Limb (tissue), 2 donors: ENCODE measurements around the gene PTBP3.
"Not testable (repeated sequence)": the region's sequence is repeated elsewhere in the genome, so short reads cannot be mapped to it uniquely, and the experiment has no call there.

ENCODE experiments used
- DNase-seq, 2 donors: peaks; one replicate each; pipeline ENCODE4 v3.0.0-alpha.2; 2016; ENCODE audit errors: extremely low spot score in 2 of 2

The PTBP3 gene

GRCh38 chr9:112212926-112213325, 120.5 kb downstream of the PTBP3 start:
- DNase-seq, result no peak

GRCh38 chr9:112207451-112207850, 126.0 kb downstream of the PTBP3 start:
- no peak for DNase-seq

- DNase-seq, result no peak
Observed at GRCh38 chr9:112203536-112203935, 129.9 kb downstream of the PTBP3 start.

DNA sequence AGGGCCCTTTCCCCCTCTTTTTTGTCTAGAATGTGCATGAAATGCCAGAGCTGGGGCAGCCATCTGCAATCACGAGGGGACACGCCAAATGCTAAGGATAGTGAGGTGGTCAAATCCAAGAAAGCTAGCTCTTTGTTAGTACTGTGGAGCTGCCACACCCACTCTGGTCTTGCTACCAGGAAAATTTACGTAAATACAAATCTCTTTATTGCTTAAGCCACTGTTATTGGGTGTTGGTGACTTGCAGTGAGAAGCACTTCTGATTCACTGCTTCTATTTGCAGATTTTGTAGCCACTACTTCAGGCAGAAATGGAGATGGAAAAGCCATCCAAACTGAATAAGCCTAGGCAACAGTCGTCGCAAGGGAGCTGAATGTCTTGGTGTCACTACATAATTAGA, 132.7 kb downstream of the PTBP3 start:
- DNase-seq, result no peak

DNA sequence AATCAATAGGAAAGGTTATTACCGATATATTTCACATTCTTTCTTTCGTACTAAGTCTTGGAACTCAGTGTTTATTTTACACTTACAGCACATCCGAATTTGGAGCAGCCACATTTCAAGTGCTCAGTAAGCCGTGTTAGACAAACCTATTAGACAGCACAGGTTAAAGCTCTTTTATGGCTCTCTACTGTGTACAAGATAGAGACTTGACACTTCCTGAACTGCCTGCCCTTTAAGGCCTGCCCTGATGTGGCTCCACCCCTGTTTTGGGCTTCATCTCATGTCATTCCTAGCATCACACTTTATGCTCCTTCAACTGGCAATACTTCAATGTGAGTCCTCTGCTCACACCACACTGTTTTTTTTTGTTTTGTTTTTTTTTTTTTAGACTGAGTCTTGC, 134.8 kb downstream of the PTBP3 start:
- DNase-seq, result no peak

GRCh38 chr9:112194969-112195431, 138.4 kb downstream of the PTBP3 start:
- no peak for DNase-seq

DNA sequence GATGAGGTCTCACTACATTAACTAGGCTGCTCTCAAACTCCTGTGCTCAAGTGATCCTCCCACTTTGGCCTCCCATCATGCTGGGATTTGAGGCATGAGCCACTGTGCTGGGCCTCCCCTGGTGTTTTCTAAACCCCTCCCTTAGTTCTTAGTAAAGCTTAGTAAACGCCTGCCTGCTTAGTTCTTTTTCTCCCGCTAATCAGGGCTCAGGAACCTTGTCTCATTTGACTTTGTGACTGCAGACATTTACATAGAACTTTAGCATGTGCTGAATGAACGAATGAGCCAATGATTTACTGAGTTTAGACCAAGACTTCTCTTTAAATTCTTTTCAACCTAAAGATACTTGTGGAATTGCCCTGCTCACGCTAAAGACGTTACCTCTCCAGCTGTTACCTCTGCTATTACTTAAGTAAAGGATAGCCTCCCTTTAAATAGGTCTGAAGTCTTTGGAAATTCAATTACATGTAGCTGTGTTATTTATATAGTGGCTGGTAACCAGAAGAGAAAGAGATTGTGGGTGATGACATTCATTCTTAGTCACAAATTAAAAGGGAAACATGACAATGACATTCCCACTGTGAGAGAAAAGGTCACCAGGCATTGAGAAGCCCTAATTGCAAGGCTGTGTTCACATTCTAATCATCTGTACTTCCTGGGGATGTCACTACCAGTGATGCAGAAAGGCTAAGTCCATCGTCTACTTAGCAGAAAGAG, 139.7 kb downstream of the PTBP3 start:
- DNase-seq, result no peak

DNA sequence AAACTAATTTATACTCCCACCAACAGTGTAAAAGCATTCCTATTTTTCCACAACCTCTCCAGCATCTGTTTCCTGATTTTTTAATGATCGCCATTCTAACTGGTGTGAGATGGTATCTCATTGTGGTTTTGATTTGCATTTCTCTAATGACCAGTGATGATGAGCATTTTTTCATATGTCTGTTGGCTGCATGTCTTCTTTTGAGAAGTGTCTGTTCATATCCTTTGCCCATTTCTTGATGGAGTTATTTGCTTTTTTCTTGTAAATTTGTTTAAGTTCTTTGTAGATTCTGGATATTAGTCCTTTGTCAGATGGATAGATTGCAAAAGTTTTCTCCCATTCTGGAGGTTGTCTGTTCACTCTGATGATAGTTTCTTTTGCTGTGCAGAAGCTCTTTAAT, 143.1 kb downstream of the PTBP3 start:
- DNase-seq, result not testable (repeated sequence)

DNA sequence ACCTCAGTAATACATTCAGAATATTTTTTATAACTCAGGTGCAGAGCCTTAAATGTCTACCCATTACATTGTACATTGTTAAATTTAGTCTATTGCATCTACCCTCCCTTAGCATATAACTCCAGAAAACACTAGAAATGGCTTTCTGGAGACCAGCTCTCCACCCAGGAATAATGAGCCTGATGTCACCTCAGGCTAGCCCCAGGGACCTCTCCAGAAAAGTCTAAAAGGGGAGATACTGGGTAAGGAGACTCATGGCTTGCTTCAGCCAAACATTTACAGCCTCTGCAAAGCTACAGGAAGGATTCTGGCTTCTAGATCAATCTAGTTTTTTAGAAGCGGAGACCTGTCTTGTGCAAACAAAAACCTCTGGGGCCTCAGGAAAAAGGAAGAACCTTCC, 144.5 kb downstream of the PTBP3 start:
- no peak for DNase-seq

DNA sequence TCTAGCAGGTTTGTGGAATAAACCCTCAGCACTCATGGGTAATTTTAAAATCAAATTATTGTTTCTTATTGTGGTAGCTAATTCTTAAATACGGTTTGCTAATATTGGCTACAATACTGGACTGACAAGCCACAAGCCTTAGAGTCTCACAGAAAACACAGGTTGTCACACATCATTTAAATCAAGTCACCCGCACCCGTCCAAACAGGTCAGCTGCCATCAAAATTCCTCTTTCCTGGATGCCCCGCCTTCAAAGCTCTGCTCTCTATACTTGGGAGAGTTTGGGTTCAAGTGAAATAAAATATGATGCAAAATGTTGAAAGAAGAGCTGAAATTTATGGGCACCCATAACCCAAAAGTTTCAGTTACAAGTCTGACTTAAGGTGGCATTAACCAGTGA, 146.0 kb downstream of the PTBP3 start:
- DNase-seq, result no peak

GRCh38 chr9:112186695-112187094, 146.7 kb downstream of the PTBP3 start:
- no peak for DNase-seq

- DNase-seq, result no peak
Observed at GRCh38 chr9:112184946-112185345, 148.5 kb downstream of the PTBP3 start.

- no peak for DNase-seq
Observed at GRCh38 chr9:112184221-112184620, 149.2 kb downstream of the PTBP3 start.

DNA sequence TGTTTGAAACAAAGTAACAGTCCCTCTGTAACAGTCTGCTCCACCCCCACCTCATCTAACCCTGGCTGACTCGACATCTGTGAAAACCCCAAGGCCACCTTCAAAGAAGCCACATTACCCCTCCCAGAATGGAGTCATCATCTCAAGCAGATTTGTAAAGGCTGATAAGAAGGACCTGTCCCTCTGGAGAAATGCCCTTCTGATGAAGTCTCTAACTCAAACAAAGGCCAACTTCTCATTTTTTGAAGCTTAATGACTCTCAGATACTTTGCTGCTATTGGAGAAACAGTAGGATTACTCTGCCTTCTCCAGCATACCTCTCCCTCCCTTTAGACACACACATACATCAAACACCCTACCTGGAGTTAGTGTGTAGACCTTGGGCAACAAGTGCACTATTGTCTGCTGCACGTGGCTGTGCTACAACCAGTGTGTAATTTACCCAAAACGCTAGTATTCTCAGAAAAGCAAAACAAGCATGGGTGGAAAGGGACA, 153.0 kb downstream of the PTBP3 start:
- DNase-seq, result no peak

DNA sequence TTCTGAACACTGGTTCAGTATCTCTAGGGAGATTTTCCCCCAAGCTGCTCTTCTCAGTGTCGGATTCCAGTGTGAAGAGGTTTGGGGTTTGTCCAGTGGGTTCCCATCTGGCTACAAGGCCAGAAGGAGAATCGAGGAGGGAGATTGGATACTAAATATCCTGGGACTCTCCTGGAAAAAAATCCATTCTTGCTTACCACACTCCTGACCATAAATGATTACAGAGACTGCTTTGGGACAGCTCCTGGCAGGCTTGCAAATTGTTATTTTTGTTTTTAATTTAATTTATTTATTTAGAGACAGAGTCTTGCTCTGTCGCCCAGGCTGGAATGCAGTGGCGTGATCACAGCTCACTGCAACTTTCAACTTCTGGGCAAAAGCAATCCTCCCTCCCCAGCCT, 153.6 kb downstream of the PTBP3 start:
- no peak for DNase-seq

- no peak for DNase-seq
Observed at GRCh38 chr9:112176524-112176923, 156.9 kb downstream of the PTBP3 start.

DNA sequence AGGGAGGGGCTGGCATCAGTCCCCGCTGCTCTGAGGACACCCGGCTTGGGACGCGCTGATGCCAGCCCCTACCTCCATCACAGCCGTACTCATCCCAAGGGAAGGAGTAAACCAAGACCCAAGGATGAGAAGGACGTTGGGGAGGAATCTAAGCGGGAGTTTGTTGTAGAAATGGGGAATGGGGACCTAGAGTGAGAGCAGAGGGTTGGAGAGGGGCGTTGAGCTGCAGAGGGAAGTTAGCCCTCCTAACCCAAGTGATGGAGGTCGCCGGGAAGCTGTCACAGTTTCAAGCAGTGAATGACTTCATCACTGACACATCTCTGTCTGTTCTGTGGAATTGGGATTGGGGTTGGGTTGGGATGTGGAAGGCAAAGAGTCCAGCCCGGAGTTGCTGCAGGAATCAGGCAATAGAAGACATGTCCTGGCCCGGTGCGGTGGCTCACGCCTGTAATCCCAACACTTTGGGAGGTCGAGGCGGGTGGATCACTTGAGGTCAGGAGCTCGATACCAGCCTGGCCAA, 157.6 kb downstream of the PTBP3 start:
- no peak for DNase-seq

- DNase-seq, result peak in 1 of 2 donors; percentile 70
Observed at GRCh38 chr9:112174965-112175795, 158.2 kb downstream of the PTBP3 start, which contains the start of gene SUSD1. TSS of gene SUSD1 (minus strand) at chr9:112175297. CDS start at chr9:112175235, 62 bp downstream.

GRCh38 chr9:112174222-112174964, 159.0 kb downstream of the PTBP3 start:
- DNase-seq, result peak; percentile 10 to 69

- no peak for DNase-seq
Observed at GRCh38 chr9:112173489-112174221, 159.8 kb downstream of the PTBP3 start.

GRCh38 chr9:112170968-112171367, 162.5 kb downstream of the PTBP3 start:
- no peak for DNase-seq
